Neural cell (in vitro differentiated cells): ENCODE data around the gene DPP3. TPM values are rescaled to one million over a fixed set of nuclear protein-coding genes. Genes with fewer than 3 reads are reported as not detected.

Source experiments
- H2AFZ ChIP-seq: fragments of 200-600, 300-800 bp; sonication (generic), shearing (Covaris generic); 2 replicates; pipeline ENCODE4 v1.6.0; 2014; ENCODE audit warnings: low read depth, mild to moderate bottlenecking, antibody characterized with exemption, low read length, moderate library complexity
- H3F3A ChIP-seq: fragments of 200-600 bp; shearing (Covaris generic); 2 replicates; pipeline ENCODE4 v1.6.1; 2016; ENCODE audit warnings: mild to moderate bottlenecking, moderate library complexity, mixed read lengths, antibody characterized with exemption, low read length; ENCODE audit not compliant: insufficient read depth, poor library complexity, severe bottlenecking
- H3K27ac ChIP-seq: fragments of 200-600, 300-800 bp; sonication (generic), shearing (Covaris generic); 2 replicates; pipeline ENCODE4 v1.5.1; 2014; ENCODE audit warnings: mild to moderate bottlenecking, low read length, moderate library complexity
- H3K27me3 ChIP-seq: fragments of 300-800, 200-600 bp; sonication (generic), shearing (Covaris generic); 2 replicates; pipeline ENCODE4 v1.6.0; 2014; ENCODE audit warnings: mild to moderate bottlenecking, low read depth, low read length, moderate library complexity; ENCODE audit not compliant: insufficient read depth
- H3K36me3 ChIP-seq: fragments of 300-800, 200-600 bp; sonication (generic), shearing (Covaris generic); 2 replicates; pipeline ENCODE4 v1.5.1; 2014; ENCODE audit warnings: mild to moderate bottlenecking, antibody characterized with exemption, low read length, moderate library complexity; ENCODE audit not compliant: insufficient read depth
- H3K4me2 ChIP-seq: fragments of 300-800, 200-600 bp; sonication (generic), shearing (Covaris generic); 2 replicates; pipeline ENCODE4 v1.6.0; 2014; ENCODE audit warnings: mild to moderate bottlenecking, low read length
- H3K4me3 ChIP-seq: fragments of 300-800, 200-600 bp; sonication (generic), shearing (Covaris generic); 2 replicates; pipeline ENCODE4 v1.5.1; 2014; ENCODE audit warnings: mild to moderate bottlenecking, low read length, moderate library complexity
- H3K79me2 ChIP-seq: fragments of 200-600 bp; shearing (Covaris generic); replicated peaks from 2 replicates; pipeline ENCODE4 v1.6.0; 2014; ENCODE audit warnings: mild to moderate bottlenecking, low read length, moderate library complexity; ENCODE audit not compliant: insufficient read depth
- H3K9ac ChIP-seq: fragments of 300-800, 200-600 bp; sonication (generic), shearing (Covaris generic); 2 replicates; pipeline ENCODE4 v1.6.1; 2016; ENCODE audit warnings: mild to moderate bottlenecking, low read length, mixed read lengths
- H3K9me2 ChIP-seq: fragments of 200-600 bp; shearing (Covaris generic); 2 replicates; pipeline ENCODE4 v1.6.1; 2016; ENCODE audit warnings: mild to moderate bottlenecking, low read length, mixed read lengths; ENCODE audit not compliant: insufficient read depth
- H3K9me3 ChIP-seq: fragments of 200-600, 300-800 bp; sonication (generic), shearing (Covaris generic); 2 replicates; pipeline ENCODE4 v1.6.1; 2016; ENCODE audit warnings: mild to moderate bottlenecking, mixed run types, low read length, moderate library complexity, mixed read lengths
- H4K20me1 ChIP-seq: fragments of 200-600 bp; shearing (Covaris generic); 2 replicates; pipeline ENCODE4 v1.6.1; 2016; ENCODE audit warnings: mild to moderate bottlenecking, mixed run types; ENCODE audit not compliant: insufficient read depth
- EP300 ChIP-seq: fragments of 450-650 bp; conservative IDR thresholded peaks from 2 replicates; pipeline ENCODE4 v1.6.1; 2014; ENCODE audit warnings: antibody characterized with exemption, mild to moderate bottlenecking, moderate library complexity; ENCODE audit not compliant: poor library complexity, severe bottlenecking
- polyA plus RNA-seq: library from polyadenylated mRNA; depleted of rRNA; stranded (reverse); fragments of >200 nt; gene quantifications from 2 replicates; pipeline ENCODE4 v1.2.3, GENCODE V29; 2014
- small RNA-seq, 3 experiments: library from RNA; depleted of rRNA; stranded (forward); fragments of <200 nt; gene quantifications; one replicate each; pipeline ENCODE3, GENCODE V24; 2012
- TF ChIP-seq, protein P1 (sequence below): fragments of 450-650 bp; IDR thresholded peaks from 2 replicates; pipeline ENCODE4 v1.5.1; 2014; ENCODE audit warnings: antibody characterized with exemption, mild to moderate bottlenecking, moderate library complexity; ENCODE audit not compliant: poor library complexity, severe bottlenecking

Gene DPP3
- polyA plus RNA-seq, 1 donor from 2014 or later: 71.7 TPM

DNA sequence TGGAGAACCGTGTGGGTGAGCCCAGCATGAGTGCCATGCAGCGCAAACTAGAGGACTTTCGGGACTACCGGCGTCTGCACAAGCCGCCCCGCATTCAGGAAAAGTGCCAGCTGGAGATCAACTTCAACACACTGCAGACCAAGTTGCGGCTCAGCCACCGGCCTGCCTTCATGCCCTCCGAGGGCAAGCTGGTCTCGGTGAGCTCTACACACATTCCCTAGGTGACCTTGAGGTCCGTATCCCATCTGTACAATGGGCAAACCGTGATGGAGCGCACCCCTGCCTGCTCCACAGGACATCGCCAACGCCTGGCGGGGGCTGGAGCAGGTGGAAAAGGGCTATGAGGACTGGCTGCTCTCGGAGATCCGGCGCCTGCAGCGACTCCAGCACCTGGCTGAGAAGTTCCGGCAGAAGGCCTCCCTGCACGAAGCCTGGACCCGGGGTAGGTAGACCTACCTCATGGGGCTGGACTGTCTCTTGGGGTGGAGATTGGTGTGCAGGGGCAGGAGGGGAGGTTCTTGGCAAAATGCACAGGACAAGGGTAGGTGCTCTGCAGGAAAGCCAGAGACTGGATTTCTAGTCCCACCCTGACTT is 77.6 kb downstream of the DPP3 start:
- H3K9me3 ChIP-seq: no peaks in the 10 kb centered on the region
- no peak overlapping the region for H3K9ac ChIP-seq
- no peak overlapping the region for H3K4me2 ChIP-seq
- no peaks in the 10 kb centered on the region for H3K79me2 ChIP-seq
- H2AFZ ChIP-seq: no peak overlapping the region
- no peak for TF ChIP-seq EP300
- TF ChIP-seq, protein P1, sequence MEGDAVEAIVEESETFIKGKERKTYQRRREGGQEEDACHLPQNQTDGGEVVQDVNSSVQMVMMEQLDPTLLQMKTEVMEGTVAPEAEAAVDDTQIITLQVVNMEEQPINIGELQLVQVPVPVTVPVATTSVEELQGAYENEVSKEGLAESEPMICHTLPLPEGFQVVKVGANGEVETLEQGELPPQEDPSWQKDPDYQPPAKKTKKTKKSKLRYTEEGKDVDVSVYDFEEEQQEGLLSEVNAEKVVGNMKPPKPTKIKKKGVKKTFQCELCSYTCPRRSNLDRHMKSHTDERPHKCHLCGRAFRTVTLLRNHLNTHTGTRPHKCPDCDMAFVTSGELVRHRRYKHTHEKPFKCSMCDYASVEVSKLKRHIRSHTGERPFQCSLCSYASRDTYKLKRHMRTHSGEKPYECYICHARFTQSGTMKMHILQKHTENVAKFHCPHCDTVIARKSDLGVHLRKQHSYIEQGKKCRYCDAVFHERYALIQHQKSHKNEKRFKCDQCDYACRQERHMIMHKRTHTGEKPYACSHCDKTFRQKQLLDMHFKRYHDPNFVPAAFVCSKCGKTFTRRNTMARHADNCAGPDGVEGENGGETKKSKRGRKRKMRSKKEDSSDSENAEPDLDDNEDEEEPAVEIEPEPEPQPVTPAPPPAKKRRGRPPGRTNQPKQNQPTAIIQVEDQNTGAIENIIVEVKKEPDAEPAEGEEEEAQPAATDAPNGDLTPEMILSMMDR: no peak
- H3K27ac ChIP-seq: no peak overlapping the region
- H3K27me3 ChIP-seq: no peaks in the 10 kb centered on the region
- H3K36me3 ChIP-seq: no peaks in the 10 kb centered on the region
- no peak overlapping the region for H3K4me3 ChIP-seq
- no peaks in the 10 kb centered on the region for H3K9me2 ChIP-seq
- H4K20me1 ChIP-seq: no peaks in the 10 kb centered on the region
- no peaks in the 10 kb centered on the region for H3F3A ChIP-seq

Small RNA genes lying within 50 kb of the gene (small RNA-seq; reads per million reads assigned to genes)
- 0 reads per million in 3 experiments for gene RF00416

Other genes with a start within 250 kb of the DPP3 start
- gene KLC2, start 222.7 kb upstream of the DPP3 start, polyA plus RNA-seq: 45.6 and 49.6 TPM in 2 replicates
- 27.2 and 27.9 TPM in 2 replicates for gene RAB1B, start 211.8 kb upstream of the DPP3 start, polyA plus RNA-seq
- 47.9 and 54.5 TPM in 2 replicates for gene CNIH2, start 202.3 kb upstream of the DPP3 start, polyA plus RNA-seq
- 40.3 and 51.2 TPM in 2 replicates for gene YIF1A, start 191.3 kb upstream of the DPP3 start, polyA plus RNA-seq
- 5.3 and 8.4 TPM in 2 replicates for gene TMEM151A, start 188.5 kb upstream of the DPP3 start, polyA plus RNA-seq
- gene CD248, start 163.4 kb upstream of the DPP3 start, polyA plus RNA-seq: not detected in 2 replicates
- 1.4 and 4.2 TPM in 2 replicates for gene RIN1, start 144.0 kb upstream of the DPP3 start, polyA plus RNA-seq
- 78.3 and 108 TPM in 2 replicates for gene BRMS1, start 135.3 kb upstream of the DPP3 start, polyA plus RNA-seq
- 162 TPM in 2 replicates for gene B4GAT1, start 132.8 kb upstream of the DPP3 start, polyA plus RNA-seq
- 1.7 and 2.2 TPM in 2 replicates for gene SLC29A2, start 108.7 kb upstream of the DPP3 start, polyA plus RNA-seq
- 6.7 and 10.6 TPM in 2 replicates for gene NPAS4, start 59.4 kb upstream of the DPP3 start, polyA plus RNA-seq
- gene MRPL11, start 41.6 kb upstream of the DPP3 start, polyA plus RNA-seq: 50.9 and 54.3 TPM in 2 replicates
- gene PELI3, start 13.5 kb upstream of the DPP3 start, polyA plus RNA-seq: 13.3 and 16.2 TPM in 2 replicates
- gene BBS1, start 30.2 kb downstream of the DPP3 start, polyA plus RNA-seq: 55.1 and 69.5 TPM in 2 replicates
- 14.9 and 15.9 TPM in 2 replicates for gene ZDHHC24, start 65.6 kb downstream of the DPP3 start, polyA plus RNA-seq
- not detected in 2 replicates for gene ACTN3, start 66.5 kb downstream of the DPP3 start, polyA plus RNA-seq
- 2.7 and 4.2 TPM in 2 replicates for gene CTSF, start 88.2 kb downstream of the DPP3 start, polyA plus RNA-seq
- gene CCDC87, start 112.6 kb downstream of the DPP3 start, polyA plus RNA-seq: 0.48 TPM in 1 of 2 replicates, not detected in the other
- 40.8 and 71.6 TPM in 2 replicates for gene CCS, start 112.8 kb downstream of the DPP3 start, polyA plus RNA-seq
- gene RBM14, start 136.2 kb downstream of the DPP3 start, polyA plus RNA-seq: 43.0 and 44.8 TPM in 2 replicates
- gene RBM4, start 158.3 kb downstream of the DPP3 start, polyA plus RNA-seq: 456 and 510 TPM in 2 replicates
- gene RBM4B, start 197.5 kb downstream of the DPP3 start, polyA plus RNA-seq: 197 and 212 TPM in 2 replicates
- gene SPTBN2, start 248.8 kb downstream of the DPP3 start, polyA plus RNA-seq: 159 and 219 TPM in 2 replicates